ENCODE measurements around the gene YTHDF1.

DNA sequence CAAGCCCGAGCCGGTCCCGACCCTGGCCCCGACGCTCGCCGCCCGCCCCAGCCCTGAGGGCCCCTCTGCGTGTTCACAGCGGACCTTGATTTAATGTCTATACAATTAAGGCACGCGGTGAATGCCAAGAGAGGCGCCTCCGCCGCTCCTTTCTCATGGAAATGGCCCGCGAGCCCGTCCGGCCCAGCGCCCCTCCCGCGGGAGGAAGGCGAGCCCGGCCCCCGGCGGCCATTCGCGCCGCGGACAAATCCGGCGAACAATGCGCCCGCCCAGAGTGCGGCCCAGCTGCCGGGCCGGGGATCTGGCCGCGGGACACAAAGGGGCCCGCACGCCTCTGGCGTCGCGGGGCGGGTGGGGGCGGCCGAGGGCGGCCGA is 37.5 kb downstream of the YTHDF1 start:
- TF ChIP-seq, protein P1, sequence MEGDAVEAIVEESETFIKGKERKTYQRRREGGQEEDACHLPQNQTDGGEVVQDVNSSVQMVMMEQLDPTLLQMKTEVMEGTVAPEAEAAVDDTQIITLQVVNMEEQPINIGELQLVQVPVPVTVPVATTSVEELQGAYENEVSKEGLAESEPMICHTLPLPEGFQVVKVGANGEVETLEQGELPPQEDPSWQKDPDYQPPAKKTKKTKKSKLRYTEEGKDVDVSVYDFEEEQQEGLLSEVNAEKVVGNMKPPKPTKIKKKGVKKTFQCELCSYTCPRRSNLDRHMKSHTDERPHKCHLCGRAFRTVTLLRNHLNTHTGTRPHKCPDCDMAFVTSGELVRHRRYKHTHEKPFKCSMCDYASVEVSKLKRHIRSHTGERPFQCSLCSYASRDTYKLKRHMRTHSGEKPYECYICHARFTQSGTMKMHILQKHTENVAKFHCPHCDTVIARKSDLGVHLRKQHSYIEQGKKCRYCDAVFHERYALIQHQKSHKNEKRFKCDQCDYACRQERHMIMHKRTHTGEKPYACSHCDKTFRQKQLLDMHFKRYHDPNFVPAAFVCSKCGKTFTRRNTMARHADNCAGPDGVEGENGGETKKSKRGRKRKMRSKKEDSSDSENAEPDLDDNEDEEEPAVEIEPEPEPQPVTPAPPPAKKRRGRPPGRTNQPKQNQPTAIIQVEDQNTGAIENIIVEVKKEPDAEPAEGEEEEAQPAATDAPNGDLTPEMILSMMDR (conservative IDR thresholded peaks at IDR 0.05): no peak
- no peak for TF ChIP-seq ZFX (IDR thresholded peaks at IDR 0.05)
